GM12892 (cell line): Measurements from ENCODE around the gene RRP36.

Source experiments
- POLR2A ChIP-seq: IDR thresholded peaks from 2 replicates; pipeline ENCODE4 v1.6.1; 2011; ENCODE audit warnings: low read depth, low read length, control low read depth
- POLR2AphosphoS5 ChIP-seq: IDR thresholded peaks from 2 replicates; pipeline ENCODE4 v1.6.1; 2011; ENCODE audit warnings: low read depth, low read length, control low read depth
- TAF1 ChIP-seq: IDR thresholded peaks from 2 replicates; pipeline ENCODE4 v1.6.1; 2011; ENCODE audit warnings: low read depth, mild to moderate bottlenecking, control low read depth, low read length, borderline replicate concordance

- TF ChIP-seq POLR2AphosphoS5, result no peak
- no peak for TF ChIP-seq POLR2A
- no peak for TF ChIP-seq TAF1
Observed at GRCh38 chr6:43061861-43062260, 40.4 kb downstream of the RRP36 start.
